GM21737 (cell line): ENCODE data around the gene ATP6V1E1.

ENCODE experiments used
- ATAC-seq: cut with Tn5 transposase; IDR thresholded peaks from one replicate; pipeline ENCODE4 v1.9.1; 2021; ENCODE audit warnings: mild to moderate bottlenecking, moderate library complexity; ENCODE audit not compliant: unreplicated experiment

ATP6V1E1 gene

DNA sequence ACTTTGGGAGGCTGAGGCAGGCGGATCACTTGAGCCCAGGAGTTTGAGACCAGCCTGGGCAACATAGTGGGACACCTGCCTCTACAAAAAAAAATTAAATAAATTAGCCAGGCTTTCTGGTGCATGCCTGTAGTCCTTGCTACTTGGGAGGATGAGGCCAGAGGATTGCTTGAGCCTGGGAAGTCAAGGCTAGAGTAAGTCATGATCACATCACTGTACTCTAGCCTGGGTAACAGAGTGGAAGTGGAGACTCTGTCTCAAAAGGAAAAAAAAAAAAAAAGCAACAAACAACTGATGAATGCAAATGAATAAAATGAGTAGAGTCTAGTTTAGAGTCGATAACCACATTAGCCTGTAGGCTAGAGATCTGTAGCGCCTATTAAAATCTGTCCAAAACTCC is 6.1 kb upstream of the ATP6V1E1 start:
- no peak for ATAC-seq

DNA sequence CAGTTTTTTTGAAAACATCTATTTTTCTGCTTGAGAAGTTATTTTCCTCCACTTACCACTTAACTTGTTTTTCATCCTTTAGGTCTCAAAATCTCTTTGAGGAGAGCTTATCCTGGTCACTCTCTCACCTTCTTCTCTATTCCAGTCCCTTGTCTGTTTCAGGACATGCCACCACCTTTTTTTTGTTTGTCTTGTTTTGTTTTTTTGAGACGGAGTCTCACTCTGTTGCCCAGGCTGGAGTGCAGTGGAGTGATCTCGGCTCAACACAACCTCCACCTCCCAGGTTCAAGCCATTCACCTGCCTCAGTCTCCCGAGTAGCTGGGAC is 5.4 kb upstream of the ATP6V1E1 start:
- ATAC-seq: no peak

DNA sequence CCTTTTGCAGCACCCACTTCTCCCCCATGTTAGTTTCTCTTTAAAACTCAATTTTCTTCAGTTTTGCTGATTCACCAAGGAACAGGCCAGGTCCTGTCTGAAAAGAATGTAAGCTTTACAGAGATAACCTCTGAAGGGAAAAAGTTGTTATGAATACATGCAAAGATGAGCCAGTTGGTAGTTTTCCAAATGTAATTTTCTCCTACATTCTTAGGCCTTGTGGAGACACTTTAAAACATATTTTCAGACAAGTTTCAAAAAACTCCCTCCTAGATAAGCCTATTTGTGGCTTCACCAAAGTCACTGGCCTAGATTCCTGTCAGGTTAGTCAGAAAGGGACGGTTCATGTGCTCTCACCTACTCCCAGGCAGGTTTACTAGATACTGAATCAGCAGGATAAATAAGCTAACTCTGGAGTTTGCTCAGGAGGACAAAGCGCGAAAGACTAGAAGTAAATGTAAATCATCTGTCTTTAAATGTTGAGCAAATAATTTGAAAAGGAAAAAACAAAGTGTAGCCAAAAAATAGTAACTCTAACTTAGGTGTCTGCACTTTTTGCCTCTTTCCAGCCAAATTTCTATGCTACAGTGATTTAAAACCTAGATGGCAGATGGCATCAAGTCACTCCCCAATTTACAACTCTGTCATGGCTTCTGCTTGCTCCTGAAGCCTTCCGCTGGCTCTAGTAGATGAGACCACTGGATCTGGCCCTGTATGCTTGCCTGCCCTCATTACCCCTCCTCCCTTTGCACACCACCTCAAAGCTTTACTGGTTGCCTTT is 4.9 kb upstream of the ATP6V1E1 start:
- ATAC-seq: no peak

DNA sequence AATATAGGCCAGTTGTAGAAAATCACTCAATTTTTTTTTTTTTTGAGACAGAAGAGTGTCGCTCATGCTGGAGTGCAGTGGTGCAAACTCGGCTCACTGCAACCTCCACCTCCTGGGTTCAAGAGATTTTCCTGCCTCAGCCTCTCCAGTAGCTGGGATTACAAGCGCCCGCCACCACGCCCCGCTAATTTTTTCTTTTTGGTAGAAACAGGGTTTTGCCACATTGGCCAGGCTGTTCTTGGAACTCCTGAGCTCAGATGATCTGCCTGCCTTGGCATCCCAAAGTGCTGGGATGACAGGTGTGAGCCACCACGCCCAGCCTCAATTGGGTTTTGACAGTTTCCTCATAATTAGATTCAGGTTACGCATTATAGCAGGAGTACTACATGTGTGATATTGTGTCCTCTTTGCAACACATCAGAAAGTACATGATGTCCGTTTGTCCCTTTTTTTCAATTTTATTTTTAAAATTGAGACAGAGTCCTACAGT is 2.6 kb upstream of the ATP6V1E1 start:
- ATAC-seq: no peak

DNA sequence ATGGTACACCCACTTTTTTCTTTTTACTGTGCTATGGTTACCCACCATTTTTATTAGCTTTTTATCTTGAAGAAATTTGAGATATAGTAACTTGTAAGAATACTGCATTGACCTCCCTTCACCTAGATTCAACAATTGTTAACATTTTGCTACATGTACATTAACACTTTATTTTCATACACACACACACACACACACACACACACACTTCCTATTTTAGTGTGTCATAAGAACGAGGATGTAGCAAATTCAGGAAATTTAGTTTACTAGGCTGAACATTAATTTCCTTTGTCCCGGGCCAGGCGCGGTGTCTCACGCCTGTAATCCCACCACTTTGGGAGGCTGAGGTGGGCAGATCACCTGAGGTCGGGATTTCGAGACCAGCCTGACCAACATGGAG is 1.1 kb upstream of the ATP6V1E1 start:
- no peak for ATAC-seq

DNA sequence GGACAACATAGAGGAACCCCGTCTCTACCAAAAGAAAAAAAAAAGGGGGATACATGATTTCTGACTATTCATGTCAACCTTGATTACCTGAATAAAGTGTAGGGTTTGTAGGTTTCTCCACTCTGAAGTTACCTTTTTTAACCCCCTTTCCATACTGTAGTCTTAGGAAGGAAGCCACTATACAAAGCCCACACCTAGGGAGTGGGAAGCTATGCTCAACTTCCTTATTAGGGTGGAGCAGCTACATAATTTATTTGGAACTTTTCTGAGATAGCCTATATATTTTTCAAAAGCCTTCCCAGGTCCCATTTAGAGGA is 582 bp upstream of the ATP6V1E1 start:
- no peak for ATAC-seq

DNA sequence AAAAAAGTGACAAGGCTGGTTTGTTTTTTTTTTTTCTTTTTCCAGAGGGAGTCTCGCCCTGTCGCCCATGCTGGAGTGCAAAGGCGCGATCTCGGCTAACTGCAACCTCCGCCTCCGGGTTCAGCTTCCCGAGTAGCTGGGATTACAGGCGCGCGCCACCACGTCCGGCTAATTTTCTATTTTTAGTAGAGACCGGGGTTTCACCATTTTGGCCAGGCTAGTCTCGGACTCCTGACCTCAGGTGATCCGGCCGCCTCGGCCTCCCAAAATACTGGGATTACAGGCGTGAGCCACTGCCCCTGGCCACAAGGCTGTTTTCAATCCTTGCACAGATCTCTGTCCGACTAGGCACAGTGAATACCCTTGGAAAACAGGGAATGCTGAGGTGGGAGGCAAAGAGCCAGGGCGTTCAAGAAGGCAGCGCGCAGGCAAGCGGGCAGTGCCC is 566 bp downstream of the ATP6V1E1 start:
- ATAC-seq: no peak

DNA sequence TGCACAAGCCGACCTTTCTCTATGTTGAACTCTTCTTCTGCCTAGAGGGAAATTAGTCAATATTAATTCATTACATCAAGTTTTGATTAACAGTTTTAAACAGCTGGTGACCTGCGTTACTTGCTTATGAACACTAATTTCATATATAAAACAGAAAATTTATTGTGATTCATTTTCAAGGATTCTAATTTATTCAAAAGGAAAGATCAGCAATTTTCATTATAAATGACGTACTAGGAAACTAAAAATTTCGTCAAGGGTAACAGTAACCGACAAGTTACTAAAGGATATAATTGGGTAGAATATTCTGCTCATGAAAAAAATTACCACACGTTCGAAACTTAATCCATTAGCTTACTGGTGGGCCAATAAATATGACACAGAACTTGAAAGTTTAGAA is 15.3 kb downstream of the ATP6V1E1 start:
- no peak for ATAC-seq

DNA sequence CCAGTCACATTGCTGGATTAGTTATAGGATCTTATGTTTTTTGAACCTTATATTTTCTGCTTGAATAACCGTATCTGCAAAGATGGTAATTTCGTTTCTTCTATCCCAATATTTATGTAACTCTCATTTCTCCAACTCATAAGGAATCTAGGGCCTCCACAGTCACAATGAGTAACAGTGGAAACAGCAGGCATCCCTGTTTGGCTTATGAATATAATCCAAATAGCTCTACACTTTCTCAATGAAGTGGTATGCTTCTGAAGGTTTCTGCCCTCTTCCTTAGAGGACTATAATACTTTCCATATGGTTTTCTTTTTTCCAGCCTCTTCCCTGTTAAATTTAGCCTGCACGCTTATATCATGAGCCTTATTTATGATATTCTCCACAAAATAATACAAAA is 16.5 kb downstream of the ATP6V1E1 start:
- no peak for ATAC-seq

DNA sequence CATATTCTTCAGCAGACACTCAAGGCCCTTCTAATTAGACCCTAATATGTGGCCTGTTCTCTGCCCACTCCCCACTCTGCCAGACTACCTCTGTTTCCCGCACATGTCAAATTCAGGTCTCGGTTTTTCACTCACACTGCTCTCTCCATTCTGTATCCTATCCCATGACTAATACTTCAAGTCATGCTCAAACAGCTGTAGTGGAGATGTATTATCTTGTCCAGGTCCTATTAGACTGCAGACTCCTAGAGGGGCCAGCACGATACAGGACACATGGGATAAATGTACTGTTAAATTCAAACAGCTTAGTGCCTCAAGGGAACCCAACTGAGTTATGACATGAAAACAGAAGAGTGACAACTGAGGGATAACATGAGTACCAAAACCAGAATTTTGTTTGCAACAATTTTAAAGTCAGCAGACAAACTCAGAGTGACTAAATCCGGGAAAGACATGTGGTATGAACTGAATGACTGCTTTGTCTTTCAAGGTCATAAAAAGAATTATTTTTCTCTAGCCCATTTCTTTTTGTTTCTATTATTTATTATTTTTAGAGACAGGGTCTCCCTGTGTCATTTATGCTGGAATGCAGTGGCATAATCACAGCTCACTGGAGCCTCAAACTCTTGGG is 20.5 kb downstream of the ATP6V1E1 start:
- ATAC-seq: no peak

DNA sequence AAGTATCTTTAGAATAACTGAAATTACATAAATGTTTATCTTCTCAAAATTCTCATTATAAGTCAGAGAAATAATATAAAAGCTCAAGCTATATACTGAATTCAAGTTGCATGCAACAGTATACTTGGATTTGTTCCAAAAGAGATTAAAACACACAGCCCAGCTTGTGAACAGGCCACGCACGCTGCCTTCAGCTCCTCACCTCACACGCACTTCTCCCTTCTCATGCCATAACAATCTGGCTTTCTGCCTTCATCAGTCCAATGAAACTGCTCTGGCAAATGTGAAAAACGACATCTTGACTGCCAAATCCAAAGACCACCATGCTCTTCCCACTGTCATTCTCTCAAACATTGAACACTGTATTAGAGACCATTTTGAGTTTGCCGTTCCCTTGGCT is 22.1 kb downstream of the ATP6V1E1 start:
- no peak for ATAC-seq

DNA sequence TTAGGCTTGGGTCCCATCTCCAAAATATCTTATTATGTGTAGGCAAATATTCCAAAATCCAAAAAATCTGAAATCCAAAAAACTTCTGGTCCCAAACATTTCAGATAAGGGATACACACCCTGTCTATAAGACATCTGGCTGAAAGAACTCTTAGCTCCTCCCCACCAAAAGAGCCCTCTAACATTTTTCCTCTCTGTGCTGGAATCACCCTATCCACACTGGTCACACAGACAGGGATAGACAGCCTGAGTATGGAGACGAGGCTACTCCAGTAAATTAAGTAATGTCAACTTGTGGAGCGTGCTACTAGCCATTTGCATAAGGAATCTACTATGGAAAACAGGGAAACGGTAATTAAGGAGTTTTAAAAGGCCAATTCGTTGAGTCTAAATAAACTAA is 24.9 kb downstream of the ATP6V1E1 start:
- no peak for ATAC-seq

DNA sequence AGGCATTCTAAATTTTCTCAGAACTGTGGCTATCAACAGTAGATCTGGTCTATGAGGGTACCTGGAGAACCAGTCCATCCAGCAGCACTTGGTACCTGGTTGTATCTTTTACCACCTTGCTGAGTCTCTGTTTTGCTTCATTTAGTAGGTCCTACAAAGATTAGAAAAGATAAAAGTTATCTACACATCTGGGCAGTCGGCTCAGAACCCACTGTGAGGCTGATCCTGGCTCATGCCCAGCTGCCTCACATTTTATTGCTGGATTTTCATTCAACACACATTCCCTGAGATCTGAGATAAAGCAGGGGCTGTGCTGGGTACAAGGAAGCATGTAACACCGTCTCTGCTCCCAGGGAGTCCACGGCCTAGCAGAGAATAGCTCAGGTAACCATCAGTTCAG is 27.5 kb downstream of the ATP6V1E1 start:
- ATAC-seq: no peak

DNA sequence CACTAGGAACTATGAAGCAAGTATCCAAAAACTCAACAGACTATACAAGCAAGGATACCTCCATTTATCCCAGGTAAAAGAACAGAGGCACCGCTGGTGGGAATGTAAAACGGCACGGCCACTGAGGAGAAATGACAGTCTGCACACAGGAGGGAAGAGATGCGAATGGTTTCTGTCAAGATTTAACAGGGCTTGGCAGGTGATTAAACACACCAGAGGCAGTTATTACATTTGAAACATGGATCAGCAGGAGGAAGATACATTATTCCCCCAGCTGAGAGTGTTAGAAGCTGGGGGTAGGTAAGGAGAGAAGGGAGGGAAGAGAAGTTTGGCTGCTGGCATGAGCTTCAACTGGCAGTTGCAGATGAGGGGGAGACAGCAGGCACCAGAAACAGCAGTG is 30.2 kb downstream of the ATP6V1E1 start:
- no peak for ATAC-seq

DNA sequence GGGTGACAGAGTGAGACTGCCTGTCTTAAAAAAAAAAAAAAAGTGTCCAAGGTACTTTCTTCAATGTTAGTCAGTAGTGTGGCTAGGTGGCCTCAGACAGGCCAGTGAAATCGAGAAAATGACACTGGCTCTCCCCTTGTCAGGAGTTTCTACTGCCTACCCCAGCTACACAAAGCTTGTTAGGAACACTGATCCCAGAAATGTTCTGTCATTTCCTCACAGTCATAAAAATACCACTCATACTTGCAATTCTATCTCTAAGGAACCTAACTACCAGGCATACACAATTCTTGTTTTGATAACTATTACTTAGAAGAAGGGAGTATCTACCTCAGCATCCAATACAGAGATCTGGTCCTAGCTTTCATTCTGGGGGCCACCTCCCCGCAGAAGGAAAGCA is 31.3 kb downstream of the ATP6V1E1 start:
- ATAC-seq: no peak

DNA sequence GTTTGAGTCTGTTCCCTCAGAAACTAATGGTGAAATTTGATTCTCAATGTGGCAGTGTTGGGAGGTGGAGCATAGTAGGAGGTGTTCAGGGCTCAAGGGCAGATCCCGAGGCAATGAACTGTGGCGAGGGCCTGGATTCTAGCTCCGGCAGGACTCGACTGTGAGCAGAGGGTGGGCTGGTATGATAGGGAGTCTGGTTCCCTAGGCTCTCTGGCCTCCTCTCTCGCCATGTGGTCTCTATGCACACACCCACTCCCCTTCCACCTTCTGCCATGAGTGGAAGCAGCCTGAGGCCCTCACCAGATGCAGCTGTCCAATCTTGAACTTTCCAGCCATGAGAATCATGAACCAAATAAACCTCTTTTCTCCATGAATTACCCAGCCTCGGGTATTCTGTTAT is 32.3 kb downstream of the ATP6V1E1 start:
- ATAC-seq: no peak

DNA sequence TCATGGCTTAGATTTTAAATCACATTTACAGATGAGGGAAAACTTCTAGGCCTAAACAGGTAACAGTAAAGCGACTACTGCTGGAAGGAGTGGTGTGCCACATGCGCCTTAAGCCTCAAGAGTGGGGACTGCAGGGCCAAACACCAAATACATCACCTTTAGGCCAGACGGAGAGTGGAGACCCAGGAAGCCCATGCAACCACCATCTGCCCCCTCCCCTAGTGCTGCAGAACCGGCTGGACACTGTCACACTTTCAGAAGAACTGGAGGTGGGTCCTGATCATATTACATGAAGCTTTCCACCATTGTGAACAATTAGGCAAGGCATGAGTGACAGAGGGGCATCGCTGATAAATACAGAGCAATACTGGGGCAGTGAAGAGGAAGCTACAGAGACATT is 36.3 kb downstream of the ATP6V1E1 start:
- ATAC-seq: no peak

DNA sequence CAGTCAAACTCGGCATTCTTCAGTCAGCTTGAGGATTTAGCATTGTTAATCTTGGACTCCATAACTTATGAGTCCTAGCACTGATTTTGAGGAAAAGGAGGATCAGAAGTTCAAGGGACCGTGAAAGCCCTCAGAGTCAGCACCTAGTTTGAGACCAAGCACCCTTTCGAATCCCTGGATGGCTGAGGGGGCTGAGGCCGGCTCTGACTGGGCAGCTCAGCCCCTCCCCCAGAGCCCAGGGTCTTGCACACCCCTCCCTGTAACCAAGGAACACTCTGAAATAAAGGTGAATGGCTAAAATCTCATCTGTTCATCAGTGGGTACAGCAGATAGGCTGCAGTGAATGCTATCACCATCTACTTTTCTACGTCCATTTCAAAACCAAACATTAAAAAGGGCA is 38.0 kb downstream of the ATP6V1E1 start:
- ATAC-seq: no peak

DNA sequence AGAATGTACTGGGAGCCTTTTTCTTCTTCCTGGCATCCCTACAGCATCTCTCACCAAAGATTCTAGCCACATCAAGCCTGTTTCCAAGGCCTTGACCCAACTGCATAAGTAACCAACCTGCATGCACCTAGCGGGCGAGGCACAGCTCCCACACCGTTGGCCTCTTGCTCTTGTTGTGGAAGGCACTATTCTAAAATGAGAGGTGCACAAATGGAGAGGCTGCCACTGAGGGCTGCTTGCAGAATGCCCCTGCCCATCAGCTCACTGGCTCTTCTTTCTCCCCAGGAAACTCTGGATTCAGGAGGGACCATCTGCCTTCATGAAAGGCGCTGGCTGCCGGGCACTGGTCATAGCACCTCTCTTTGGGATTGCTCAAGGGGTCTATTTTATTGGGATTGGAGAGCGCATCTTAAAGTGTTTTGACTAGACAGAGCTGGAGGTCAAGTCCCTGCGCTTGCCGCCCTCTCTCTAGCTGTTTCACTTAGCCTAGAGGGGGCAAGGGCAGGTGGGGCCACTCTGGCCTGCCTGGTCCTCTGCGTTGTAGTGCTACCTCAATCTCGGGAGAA is 38.7 kb downstream of the ATP6V1E1 start:
- no peak for ATAC-seq

DNA sequence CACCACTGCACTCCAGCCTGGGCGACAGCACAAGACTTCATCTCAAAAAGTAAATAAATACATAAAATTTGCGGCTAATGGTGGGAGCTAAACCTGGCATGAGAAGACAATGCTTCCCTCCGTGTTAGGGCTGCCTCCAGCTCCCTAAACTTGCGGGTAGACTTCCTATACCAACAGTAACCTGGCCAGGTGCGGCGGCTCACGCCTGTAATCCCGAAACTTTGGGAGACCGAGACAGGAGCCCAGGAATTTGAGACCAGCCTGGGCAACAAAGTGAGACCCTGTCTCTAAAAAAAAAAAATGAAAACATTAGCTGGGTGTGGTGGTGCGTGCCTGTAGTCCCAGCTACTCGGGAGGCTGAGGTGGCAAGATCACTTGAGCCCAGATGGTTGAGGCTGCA is 39.9 kb downstream of the ATP6V1E1 start:
- no peak for ATAC-seq

DNA sequence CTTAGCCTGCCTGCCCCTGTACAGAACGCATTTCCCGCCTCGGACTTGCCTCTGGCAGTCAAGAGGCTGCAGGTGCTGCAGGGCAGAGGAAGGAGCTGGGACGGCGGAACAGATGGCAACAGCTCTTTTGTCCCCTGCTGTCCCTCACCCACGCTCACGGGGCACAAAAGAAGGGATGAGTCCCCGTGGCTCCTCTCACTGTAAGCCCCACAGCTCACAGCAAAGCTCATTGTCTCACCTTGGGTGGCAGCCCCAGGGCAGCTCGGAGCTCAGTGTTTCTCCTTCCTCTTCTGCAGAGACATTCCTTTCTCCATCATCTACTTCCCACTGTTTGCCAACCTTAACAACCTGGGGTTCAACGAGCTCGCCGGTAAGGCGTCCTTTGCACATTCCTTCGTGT is 40.9 kb downstream of the ATP6V1E1 start:
- ATAC-seq: no peak

DNA sequence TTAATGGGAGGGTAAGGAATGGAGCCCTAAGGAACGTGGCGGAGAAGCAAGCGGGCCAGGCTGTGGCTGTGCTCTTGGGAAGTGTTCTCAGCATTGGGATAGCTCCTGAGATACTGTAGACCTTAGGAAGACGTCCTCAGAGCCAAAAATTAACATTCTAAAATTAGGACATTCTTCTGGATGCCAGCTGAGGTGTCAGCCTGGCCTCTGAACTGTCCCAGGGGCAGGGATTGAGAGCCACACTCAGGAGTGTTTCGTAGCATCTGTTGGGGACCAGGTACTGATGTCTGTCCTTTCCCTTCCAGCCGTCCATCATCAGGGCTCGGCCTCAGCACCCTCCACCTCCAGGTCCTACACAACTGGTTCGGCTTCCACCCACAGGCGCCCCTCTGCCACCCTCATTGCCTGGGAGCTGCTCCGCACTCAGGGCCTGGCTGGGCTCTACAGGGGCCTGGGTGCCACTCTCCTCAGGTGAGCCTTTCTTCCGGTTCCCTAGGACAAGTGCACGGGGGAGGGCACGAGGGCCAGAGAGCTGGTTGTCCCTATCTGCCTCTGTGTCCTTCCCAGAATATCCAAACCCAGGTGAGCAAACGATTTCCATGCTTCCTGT is 41.6 kb downstream of the ATP6V1E1 start:
- no peak for ATAC-seq
